HCT116 (cell line): Measurements from ENCODE around the gene CDK5RAP2. TPM values are rescaled to one million over a fixed set of nuclear protein-coding genes. Genes with fewer than 3 reads are reported as not detected.

Experiments
- ATAC-seq: fragments of 200-7000 bp; cut with Tn5 transposase; 2 replicates; pipeline ENCODE4 v1.9.1; 2020; ENCODE audit warnings: mild to moderate bottlenecking, moderate library complexity
- BruUV-seq: library from RNA; stranded (reverse); fragments of 400-500 nt; replicated peaks from 2 replicates; lab custom pipeline; 2021; lab: Mats Ljungman, UMichigan
- CTCF ChIA-PET: fragments of 300-600 bp; sonication (Branson Sonifier 250); formaldehyde crosslinking; loops from one replicate; lab custom pipeline; 2021; ENCODE audit warnings: antibody characterized with exemption; lab: Charles Lee
- POLR2A ChIA-PET: fragments of 300-600, 350-600 bp; sonication (Branson Sonifier 250); formaldehyde crosslinking; loops from one replicate; lab custom pipeline; 2021; ENCODE audit warnings: antibody characterized with exemption; lab: Charles Lee
- RAD21 ChIA-PET, 2 experiments: fragments of 300-600 bp; sonication (Branson Sonifier 250); formaldehyde crosslinking; loops; one replicate each; lab custom pipeline; 2023; ENCODE audit warnings: low total read pairs in 2 of 2; ENCODE audit not compliant: uncharacterized antibody in 2 of 2, unreplicated experiment in 2 of 2, low non-redundant PET in 1 of 2; lab: Charles Lee
- DNase-seq: peaks from one replicate; pipeline ENCODE4 v3.0.0-alpha.2; 2010; ENCODE audit warnings: low read depth, low spot score
- H2AFZ ChIP-seq: fragments of 200-600 bp; shearing (Covaris generic), sonication (generic); 2 replicates; pipeline ENCODE4 v1.6.1; 2017; ENCODE audit warnings: low read depth, mixed run types, mixed read lengths, antibody characterized with exemption, low read length; ENCODE audit not compliant: poor library complexity, severe bottlenecking
- H3K27ac ChIP-seq: 2 replicates; pipeline ENCODE4 v1.5.1; 2012; ENCODE audit warnings: low read depth, low read length
- H3K27me3 ChIP-seq: fragments of 200-600 bp; sonication (generic); 2 replicates; pipeline ENCODE4 v1.6.1; 2016; ENCODE audit warnings: mixed run types, low read length, mixed read lengths; ENCODE audit not compliant: insufficient read depth
- H3K36me3 ChIP-seq, 2 experiments: fragments of 200-500 bp in 1 of 2; fragments of 200-600 bp in 1 of 2; sonication (Bioruptor generic) in 1 of 2; sonication (generic) in 1 of 2; 2 replicates each; pipeline versions ENCODE4 v1.5.1 to v1.6.1; 2014 to 2016; ENCODE audit warnings: low read length in 2 of 2, inconsistent platforms in 1 of 2, mixed read lengths in 1 of 2, mixed run types in 1 of 2; ENCODE audit not compliant: insufficient read depth in 2 of 2, control insufficient read depth in 1 of 2
- H3K4me1 ChIP-seq, 2 experiments: fragments of 200-600 bp in 1 of 2; sonication (generic) in 1 of 2; 2 replicates each; pipeline versions ENCODE4 v1.5.1 to v1.6.1; 2012 to 2017; ENCODE audit warnings: low read length in 2 of 2, inconsistent platforms in 1 of 2, mild to moderate bottlenecking in 1 of 2, mixed read lengths in 1 of 2, mixed run types in 1 of 2, moderate library complexity in 1 of 2; ENCODE audit not compliant: insufficient read depth in 2 of 2, control insufficient read depth in 1 of 2
- H3K4me2 ChIP-seq: fragments of 200-600 bp; sonication (generic); 2 replicates; pipeline ENCODE4 v1.6.1; 2017; ENCODE audit warnings: mixed run types, low read length, mixed read lengths
- H3K4me3 ChIP-seq, 2 experiments: fragments of 200-600 bp in 1 of 2; sonication (generic) in 1 of 2; replicated peaks in 1 of 2; 2 replicates each; pipeline ENCODE4 v1.5.1; 2011 to 2016; ENCODE audit warnings: low read length in 2 of 2, control low read depth in 1 of 2, low read depth in 1 of 2, mild to moderate bottlenecking in 1 of 2, mixed read lengths in 1 of 2, mixed run types in 1 of 2
- H3K79me2 ChIP-seq: fragments of 200-600 bp; sonication (generic); 2 replicates; pipeline ENCODE4 v1.6.1; 2017; ENCODE audit warnings: mild to moderate bottlenecking, mixed run types, low read length, moderate library complexity, mixed read lengths; ENCODE audit not compliant: insufficient read depth
- H3K9ac ChIP-seq: fragments of 200-600 bp; sonication (generic); 2 replicates; pipeline ENCODE4 v1.6.1; 2016; ENCODE audit warnings: low read length, mixed read lengths
- H3K9me2 ChIP-seq: fragments of 200-600 bp; sonication (generic), shearing (Covaris generic); 2 replicates; pipeline ENCODE4 v1.6.1; 2017; ENCODE audit warnings: mixed run types, mild to moderate bottlenecking, moderate library complexity; ENCODE audit not compliant: insufficient read depth
- H3K9me3 ChIP-seq, 2 experiments: fragments of 200-500 bp in 1 of 2; fragments of 200-600 bp in 1 of 2; sonication (Bioruptor generic) in 1 of 2; sonication (generic) in 1 of 2; 2 replicates each; pipeline ENCODE4 v1.6.1; 2014 to 2017; ENCODE audit warnings: low read length in 2 of 2, mixed read lengths in 2 of 2, inconsistent platforms in 1 of 2, low read depth in 1 of 2, mild to moderate bottlenecking in 1 of 2, mixed run types in 1 of 2, moderate library complexity in 1 of 2; ENCODE audit not compliant: control insufficient read depth in 1 of 2, insufficient read depth in 1 of 2
- H4K20me1 ChIP-seq: fragments of 200-600 bp; sonication (generic), shearing (Covaris generic); 2 replicates; pipeline ENCODE4 v1.6.1; 2017; ENCODE audit warnings: mixed run types, mild to moderate bottlenecking, moderate library complexity; ENCODE audit not compliant: insufficient read depth
- CEBPB ChIP-seq: IDR thresholded peaks from 2 replicates; pipeline ENCODE4 v1.6.1; 2012; ENCODE audit warnings: low read depth
- EGR1 ChIP-seq: IDR thresholded peaks from 2 replicates; pipeline ENCODE4 v1.6.1; 2012; ENCODE audit warnings: low read depth
- ELF1 ChIP-seq: IDR thresholded peaks from 2 replicates; pipeline ENCODE4 v1.6.1; 2012; ENCODE audit warnings: low read depth, borderline replicate concordance
- EZH2 ChIP-seq: fragments of 200-600 bp; sonication (generic); IDR thresholded peaks from 2 replicates; pipeline ENCODE4 v1.6.1; 2017; ENCODE audit warnings: antibody characterized with exemption, mixed run types
- FOSL1 ChIP-seq: IDR thresholded peaks from 2 replicates; pipeline ENCODE4 v1.6.1; 2012; ENCODE audit warnings: low read depth
- JUND ChIP-seq: IDR thresholded peaks from 2 replicates; pipeline ENCODE4 v1.6.1; 2012
- POLR2AphosphoS5 ChIP-seq: IDR thresholded peaks from 2 replicates; pipeline ENCODE4 v1.6.1; 2011; ENCODE audit warnings: mild to moderate bottlenecking, low read depth, low read length, moderate library complexity
- RAD21 ChIP-seq: IDR thresholded peaks from 2 replicates; pipeline ENCODE4 v1.6.1; 2012; ENCODE audit warnings: low read depth, mild to moderate bottlenecking
- SIN3A ChIP-seq: IDR thresholded peaks from 2 replicates; pipeline ENCODE4 v1.6.1; 2012; ENCODE audit warnings: low read depth
- SP1 ChIP-seq: IDR thresholded peaks from 2 replicates; pipeline ENCODE4 v1.6.1; 2012; ENCODE audit warnings: low read depth
- ZFX ChIP-seq: fragments of 450-650 bp; IDR thresholded peaks from 2 replicates; pipeline ENCODE4 v1.6.1; 2017
- ZNF274 ChIP-seq: fragments of 200-500 bp; sonication (Bioruptor generic); IDR thresholded peaks from 2 replicates; pipeline ENCODE4 v1.6.1; 2014; ENCODE audit warnings: mild to moderate bottlenecking, low read depth, low read length, inconsistent platforms
- intact Hi-C: fragments of 100-400 bp; cut with micrococcal nuclease; formaldehyde crosslinking; loops from 2 replicates; pipeline ENCODE4 v1.10.0; 2022
- total RNA-seq: library from RNA; stranded (reverse); gene quantifications from one replicate; pipeline ENCODE4 v1.2.1, GENCODE V29; 2021; ENCODE audit not compliant: unreplicated experiment
- TF ChIP-seq, protein P1 (sequence below), 3 experiments: fragments of 200-600 bp in 1 of 3; sonication (generic) in 1 of 3; IDR thresholded peaks in 2 of 3; conservative IDR thresholded peaks in 1 of 3; 2 replicates each; pipeline ENCODE4 v1.5.1; 2012 to 2017; ENCODE audit warnings: low read depth in 2 of 3, low read length in 2 of 3, antibody characterized with exemption in 1 of 3, borderline replicate concordance in 1 of 3, control low read depth in 1 of 3, mild to moderate bottlenecking in 1 of 3, mixed read lengths in 1 of 3, mixed run types in 1 of 3, moderate library complexity in 1 of 3; ENCODE audit not compliant: insufficient read depth in 1 of 3
- TF ChIP-seq, protein P2 (sequence below): IDR thresholded peaks from 2 replicates; pipeline ENCODE4 v1.6.1; 2012; ENCODE audit warnings: low read depth
- TF ChIP-seq, protein P3 (sequence below): IDR thresholded peaks from 2 replicates; pipeline ENCODE4 v1.6.1; 2011; ENCODE audit warnings: mild to moderate bottlenecking, low read length, moderate library complexity; ENCODE audit not compliant: insufficient replicate concordance; ENCODE audit errors: extremely low read depth
- TF ChIP-seq, protein P4 (sequence below): IDR thresholded peaks from 2 replicates; pipeline ENCODE4 v1.6.1; 2012

The CDK5RAP2 gene
- total RNA-seq, 1 experiment from 2014 or later = 56.2 TPM

DNA sequence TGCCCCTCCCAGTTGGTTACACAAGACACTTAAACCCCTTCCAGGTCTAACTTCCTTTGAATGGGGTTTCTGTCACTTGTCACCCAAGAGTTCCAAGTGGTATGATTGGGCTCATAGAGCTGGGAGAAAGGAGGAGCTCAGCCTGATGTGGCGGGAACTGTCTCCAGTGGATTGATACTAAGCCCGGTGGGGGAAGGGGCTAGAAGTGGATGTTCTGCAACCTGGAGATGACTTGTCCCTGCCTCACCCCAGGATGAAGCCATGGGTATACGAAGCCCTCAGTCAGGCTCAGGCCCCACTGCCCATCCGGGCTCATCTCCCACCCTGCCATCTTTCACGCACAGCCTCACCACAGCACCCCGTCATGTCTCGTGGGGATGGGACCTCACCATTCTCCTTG, 203.9 kb downstream of the CDK5RAP2 start:
- ChIA-PET CTCF (no interaction called here), POLR2A (no interaction called here), RAD21 (no interaction called here)
- no peaks in the 10 kb centered on the region for H3K79me2 ChIP-seq
- no peak overlapping the region for H2AFZ ChIP-seq
- H3K4me3 ChIP-seq = no peak overlapping the region
- no peaks in the 10 kb centered on the region for H3K27me3 ChIP-seq
- no peak for TF ChIP-seq ZNF274
- TF ChIP-seq JUND = no peak
- TF ChIP-seq FOSL1 = no peak
- TF ChIP-seq EZH2 = no peak
- no peak for TF ChIP-seq SP1
- TF ChIP-seq POLR2AphosphoS5 = no peak
- no peak for TF ChIP-seq CEBPB
- TF ChIP-seq ELF1 = no peak
- no peak for TF ChIP-seq EGR1
- TF ChIP-seq, protein P1, sequence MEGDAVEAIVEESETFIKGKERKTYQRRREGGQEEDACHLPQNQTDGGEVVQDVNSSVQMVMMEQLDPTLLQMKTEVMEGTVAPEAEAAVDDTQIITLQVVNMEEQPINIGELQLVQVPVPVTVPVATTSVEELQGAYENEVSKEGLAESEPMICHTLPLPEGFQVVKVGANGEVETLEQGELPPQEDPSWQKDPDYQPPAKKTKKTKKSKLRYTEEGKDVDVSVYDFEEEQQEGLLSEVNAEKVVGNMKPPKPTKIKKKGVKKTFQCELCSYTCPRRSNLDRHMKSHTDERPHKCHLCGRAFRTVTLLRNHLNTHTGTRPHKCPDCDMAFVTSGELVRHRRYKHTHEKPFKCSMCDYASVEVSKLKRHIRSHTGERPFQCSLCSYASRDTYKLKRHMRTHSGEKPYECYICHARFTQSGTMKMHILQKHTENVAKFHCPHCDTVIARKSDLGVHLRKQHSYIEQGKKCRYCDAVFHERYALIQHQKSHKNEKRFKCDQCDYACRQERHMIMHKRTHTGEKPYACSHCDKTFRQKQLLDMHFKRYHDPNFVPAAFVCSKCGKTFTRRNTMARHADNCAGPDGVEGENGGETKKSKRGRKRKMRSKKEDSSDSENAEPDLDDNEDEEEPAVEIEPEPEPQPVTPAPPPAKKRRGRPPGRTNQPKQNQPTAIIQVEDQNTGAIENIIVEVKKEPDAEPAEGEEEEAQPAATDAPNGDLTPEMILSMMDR (IDR thresholded peaks at IDR 0.05 in 2 of 3, conservative IDR thresholded peaks at IDR 0.05 in 1 of 3; ENCODE audit: borderline replicate concordance in 1 of 3, insufficient read depth in 1 of 3, low read depth in 2 of 3, low read length in 2 of 3) = no peak
- TF ChIP-seq ZFX = no peak
- no peak for TF ChIP-seq RAD21
- TF ChIP-seq, protein P2, sequence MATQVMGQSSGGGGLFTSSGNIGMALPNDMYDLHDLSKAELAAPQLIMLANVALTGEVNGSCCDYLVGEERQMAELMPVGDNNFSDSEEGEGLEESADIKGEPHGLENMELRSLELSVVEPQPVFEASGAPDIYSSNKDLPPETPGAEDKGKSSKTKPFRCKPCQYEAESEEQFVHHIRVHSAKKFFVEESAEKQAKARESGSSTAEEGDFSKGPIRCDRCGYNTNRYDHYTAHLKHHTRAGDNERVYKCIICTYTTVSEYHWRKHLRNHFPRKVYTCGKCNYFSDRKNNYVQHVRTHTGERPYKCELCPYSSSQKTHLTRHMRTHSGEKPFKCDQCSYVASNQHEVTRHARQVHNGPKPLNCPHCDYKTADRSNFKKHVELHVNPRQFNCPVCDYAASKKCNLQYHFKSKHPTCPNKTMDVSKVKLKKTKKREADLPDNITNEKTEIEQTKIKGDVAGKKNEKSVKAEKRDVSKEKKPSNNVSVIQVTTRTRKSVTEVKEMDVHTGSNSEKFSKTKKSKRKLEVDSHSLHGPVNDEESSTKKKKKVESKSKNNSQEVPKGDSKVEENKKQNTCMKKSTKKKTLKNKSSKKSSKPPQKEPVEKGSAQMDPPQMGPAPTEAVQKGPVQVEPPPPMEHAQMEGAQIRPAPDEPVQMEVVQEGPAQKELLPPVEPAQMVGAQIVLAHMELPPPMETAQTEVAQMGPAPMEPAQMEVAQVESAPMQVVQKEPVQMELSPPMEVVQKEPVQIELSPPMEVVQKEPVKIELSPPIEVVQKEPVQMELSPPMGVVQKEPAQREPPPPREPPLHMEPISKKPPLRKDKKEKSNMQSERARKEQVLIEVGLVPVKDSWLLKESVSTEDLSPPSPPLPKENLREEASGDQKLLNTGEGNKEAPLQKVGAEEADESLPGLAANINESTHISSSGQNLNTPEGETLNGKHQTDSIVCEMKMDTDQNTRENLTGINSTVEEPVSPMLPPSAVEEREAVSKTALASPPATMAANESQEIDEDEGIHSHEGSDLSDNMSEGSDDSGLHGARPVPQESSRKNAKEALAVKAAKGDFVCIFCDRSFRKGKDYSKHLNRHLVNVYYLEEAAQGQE = no peak
- TF ChIP-seq, protein P3, sequence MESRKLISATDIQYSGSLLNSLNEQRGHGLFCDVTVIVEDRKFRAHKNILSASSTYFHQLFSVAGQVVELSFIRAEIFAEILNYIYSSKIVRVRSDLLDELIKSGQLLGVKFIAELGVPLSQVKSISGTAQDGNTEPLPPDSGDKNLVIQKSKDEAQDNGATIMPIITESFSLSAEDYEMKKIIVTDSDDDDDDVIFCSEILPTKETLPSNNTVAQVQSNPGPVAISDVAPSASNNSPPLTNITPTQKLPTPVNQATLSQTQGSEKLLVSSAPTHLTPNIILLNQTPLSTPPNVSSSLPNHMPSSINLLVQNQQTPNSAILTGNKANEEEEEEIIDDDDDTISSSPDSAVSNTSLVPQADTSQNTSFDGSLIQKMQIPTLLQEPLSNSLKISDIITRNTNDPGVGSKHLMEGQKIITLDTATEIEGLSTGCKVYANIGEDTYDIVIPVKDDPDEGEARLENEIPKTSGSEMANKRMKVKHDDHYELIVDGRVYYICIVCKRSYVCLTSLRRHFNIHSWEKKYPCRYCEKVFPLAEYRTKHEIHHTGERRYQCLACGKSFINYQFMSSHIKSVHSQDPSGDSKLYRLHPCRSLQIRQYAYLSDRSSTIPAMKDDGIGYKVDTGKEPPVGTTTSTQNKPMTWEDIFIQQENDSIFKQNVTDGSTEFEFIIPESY = no peak
- TF ChIP-seq, protein P4, sequence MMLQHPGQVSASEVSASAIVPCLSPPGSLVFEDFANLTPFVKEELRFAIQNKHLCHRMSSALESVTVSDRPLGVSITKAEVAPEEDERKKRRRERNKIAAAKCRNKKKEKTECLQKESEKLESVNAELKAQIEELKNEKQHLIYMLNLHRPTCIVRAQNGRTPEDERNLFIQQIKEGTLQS = no peak
- no peak for TF ChIP-seq SIN3A
- H3K36me3 ChIP-seq = no peaks in the 10 kb centered on the region
- no peak overlapping the region for H3K4me2 ChIP-seq
- intact Hi-C loops = no loop called here
- ATAC-seq = no peak
- no peak overlapping the region for H3K9ac ChIP-seq
- no peak for DNase-seq
- BruUV-seq = no TSS peak
- H3K27ac ChIP-seq = no peak overlapping the region
- H4K20me1 ChIP-seq = no peaks in the 10 kb centered on the region
- no peaks in the 10 kb centered on the region for H3K4me1 ChIP-seq
- H3K9me3 ChIP-seq = 0 out of 4 replicates have a peak, but pooled peaks cover 0 to 4% of the 10 kb centered on the region in 2 experiments
- no peaks in the 10 kb centered on the region for H3K9me2 ChIP-seq
